ENCODE measurements around the gene GFAP. TPM values are rescaled to one million over a fixed set of nuclear protein-coding genes. Genes with fewer than 3 reads are reported as not detected.

Gene GFAP
- total and polyA plus RNA-seq, 11 donors = 0.94 to 12.4 (median 5.8) TPM

GRCh38 chr17:44899074-44899782, 16.1 kb downstream of the GFAP start, which contains the start of gene EFTUD2:
Gene EFTUD2 (minus strand): TSS chr17:44899445. CDS start chr17:44894521, 4,924 bp downstream.
- Histone ChIP-seq H3K27ac (peak within 1 kb of the TSS; percentile 86 to 98 (median 96)), H3K4me3 (peak within 1 kb of the TSS; percentile 61 to 94 (median 72)), H3K36me3 (peaks cover 0 to 23% (median 3%) of the 10 kb centered on the region in 9 donors), H3K4me1 (peaks cover 0 to 45% (median 24%) of the 10 kb centered on the region in 12 donors), H3K27me3 (no peaks in the 10 kb centered on the region), H3K9me3 (no peaks in the 10 kb centered on the region)
- TF ChIP-seq CTCF (IDR thresholded peaks at IDR 0.05) (no peak), POLR2A (IDR thresholded peaks at IDR 0.05) (peak in 1 of 2 donors; percentile 29)
- WGBS, 4 donors = 0 to 1% (median 0%) methylated on average over 40 to 54 of the region's 54 CpGs
- intact Hi-C loops (cut with DNase I) = no loop called here
- DNase-seq (peak; percentile 92 to 95 (median 94)), ATAC-seq (peak; percentile 83 to 97 (median 94))

GRCh38 chr17:44898768-44899073, 16.6 kb downstream of the GFAP start:
- no peak for DNase-seq
- WGBS, 4 donors = 0 to 1% (median 1%) methylated on average over 7 of the region's 7 CpGs

GRCh38 chr17:44894642-44895041, 20.7 kb downstream of the GFAP start:
- H3K4me3 ChIP-seq = no peak overlapping the region
- no peak overlapping the region for H3K27ac ChIP-seq
- intact Hi-C loops (cut with DNase I) = no loop called here
- H3K27me3 ChIP-seq = no peaks in the 10 kb centered on the region
- no peaks in the 10 kb centered on the region for H3K9me3 ChIP-seq
- no peak for ATAC-seq
- no peak for DNase-seq
- TF ChIP-seq CTCF (IDR thresholded peaks at IDR 0.05) = no peak
- H3K4me1 ChIP-seq = peaks cover 0 to 27% (median 15%) of the 10 kb centered on the region in 12 donors
- WGBS, 4 donors = 80 to 97% (median 95%) methylated on average over 4 of the region's 4 CpGs
- H3K36me3 ChIP-seq = peaks cover 0 to 58% (median 40%) of the 10 kb centered on the region in 9 donors

More at GRCh38 chr17:44898768-44899073, 16.6 kb downstream of the GFAP start:
- Histone ChIP-seq H3K4me3 (peak overlapping the region; percentile 61 to 94 (median 72)), H3K4me1 (peaks cover 0 to 45% (median 24%) of the 10 kb centered on the region in 12 donors), H3K27me3 (no peaks in the 10 kb centered on the region), H3K27ac (peak overlapping the region; percentile 86 to 98 (median 96)), H3K9me3 (no peaks in the 10 kb centered on the region), H3K36me3 (peaks cover 0 to 28% (median 8%) of the 10 kb centered on the region in 9 donors)
- intact Hi-C loops (cut with DNase I) = no loop called here
- ATAC-seq = no peak
- TF ChIP-seq POLR2A (IDR thresholded peaks at IDR 0.05) (no peak), CTCF (IDR thresholded peaks at IDR 0.05) (no peak)

- Histone ChIP-seq H3K36me3 (peaks cover 0 to 66% (median 44%) of the 10 kb centered on the region in 9 donors), H3K4me3 (no peak overlapping the region), H3K9me3 (no peaks in the 10 kb centered on the region), H3K27me3 (no peaks in the 10 kb centered on the region), H3K4me1 (peaks cover 0 to 36% (median 5%) of the 10 kb centered on the region in 12 donors), H3K27ac (no peak overlapping the region)
- DNase-seq (no peak), ATAC-seq (no peak)
- intact Hi-C loops (cut with DNase I) = no loop called here
- TF ChIP-seq CTCF (IDR thresholded peaks at IDR 0.05) = no peak
- no peak for TF ChIP-seq POLR2A (IDR thresholded peaks at IDR 0.05)
Observed at GRCh38 chr17:44892250-44892649, 23.1 kb downstream of the GFAP start.

Measured in heart left ventricle (tissue), 16 donors.